ENCODE results near the gene CALHM4.

The CALHM4 gene, protein sequence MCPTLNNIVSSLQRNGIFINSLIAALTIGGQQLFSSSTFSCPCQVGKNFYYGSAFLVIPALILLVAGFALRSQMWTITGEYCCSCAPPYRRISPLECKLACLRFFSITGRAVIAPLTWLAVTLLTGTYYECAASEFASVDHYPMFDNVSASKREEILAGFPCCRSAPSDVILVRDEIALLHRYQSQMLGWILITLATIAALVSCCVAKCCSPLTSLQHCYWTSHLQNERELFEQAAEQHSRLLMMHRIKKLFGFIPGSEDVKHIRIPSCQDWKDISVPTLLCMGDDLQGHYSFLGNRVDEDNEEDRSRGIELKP

DNA sequence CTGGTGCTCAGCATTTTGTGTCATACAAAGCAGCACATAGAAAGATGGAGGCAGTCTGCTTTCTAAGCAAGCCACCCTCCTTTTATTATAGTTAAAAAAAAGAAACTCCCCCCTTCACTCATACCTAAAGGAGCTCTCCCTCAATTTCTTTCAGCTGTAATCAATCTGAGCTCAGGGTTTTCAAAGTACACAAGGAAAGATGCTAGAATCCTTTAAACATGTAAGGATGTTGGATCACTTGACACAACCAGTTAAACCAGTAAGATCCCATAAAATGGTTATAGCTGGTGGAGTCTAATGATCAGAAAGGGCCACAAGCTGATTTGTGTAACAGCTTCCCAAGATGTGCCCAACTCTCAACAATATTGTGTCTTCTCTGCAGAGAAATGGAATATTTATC, at the start of gene CALHM4:
Gene CALHM4 (plus strand): TSS at position 301 of the 400 bp plus-strand sequence. CDS start 43 bp downstream, at position 344.
- no peak for FAIRE-seq
- DNase-seq (ENCODE audit: low spot score) = no peak

DNA sequence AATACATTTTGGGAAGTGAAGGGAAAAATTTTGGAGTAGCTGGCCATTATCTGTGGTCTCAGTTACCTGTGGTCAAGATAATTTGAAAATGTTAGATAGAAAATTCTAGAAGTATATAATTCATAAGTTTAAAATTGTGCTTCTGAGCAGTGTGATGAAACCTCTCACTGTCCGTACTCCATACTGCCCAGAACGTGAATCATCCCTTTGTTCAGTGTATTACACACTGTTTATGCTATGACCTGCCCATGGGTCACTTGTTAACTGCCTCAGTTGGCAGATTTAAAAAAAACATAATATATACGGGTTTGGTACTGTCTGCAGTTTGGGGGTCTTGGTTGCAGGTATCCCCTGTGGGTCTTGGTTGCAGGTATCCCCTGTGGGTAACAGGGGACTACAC, 46.2 kb upstream of the CALHM4 start:
- DNase-seq (ENCODE audit: low spot score) (no peak), FAIRE-seq (no peak)

DNA sequence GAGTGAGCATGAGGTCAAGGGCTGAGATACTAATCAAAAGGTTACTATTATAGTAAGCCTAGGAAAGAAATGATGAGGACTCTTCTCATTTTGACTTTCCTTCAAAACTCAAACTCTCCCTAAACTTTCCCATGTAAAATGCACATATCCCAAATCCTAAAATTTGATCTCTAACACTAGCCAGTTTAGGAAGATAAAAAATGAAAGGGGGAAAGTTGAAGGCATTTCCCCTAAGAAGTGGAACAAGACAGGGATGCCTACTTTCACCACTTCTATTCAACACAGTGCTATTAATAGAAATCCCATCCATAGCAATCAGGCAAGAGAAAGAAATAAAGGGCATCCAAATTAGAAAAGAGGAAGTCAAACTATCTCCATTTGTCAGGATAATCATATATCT, 45.0 kb upstream of the CALHM4 start:
- DNase-seq (ENCODE audit: low spot score) = no peak
- no peak for FAIRE-seq

DNA sequence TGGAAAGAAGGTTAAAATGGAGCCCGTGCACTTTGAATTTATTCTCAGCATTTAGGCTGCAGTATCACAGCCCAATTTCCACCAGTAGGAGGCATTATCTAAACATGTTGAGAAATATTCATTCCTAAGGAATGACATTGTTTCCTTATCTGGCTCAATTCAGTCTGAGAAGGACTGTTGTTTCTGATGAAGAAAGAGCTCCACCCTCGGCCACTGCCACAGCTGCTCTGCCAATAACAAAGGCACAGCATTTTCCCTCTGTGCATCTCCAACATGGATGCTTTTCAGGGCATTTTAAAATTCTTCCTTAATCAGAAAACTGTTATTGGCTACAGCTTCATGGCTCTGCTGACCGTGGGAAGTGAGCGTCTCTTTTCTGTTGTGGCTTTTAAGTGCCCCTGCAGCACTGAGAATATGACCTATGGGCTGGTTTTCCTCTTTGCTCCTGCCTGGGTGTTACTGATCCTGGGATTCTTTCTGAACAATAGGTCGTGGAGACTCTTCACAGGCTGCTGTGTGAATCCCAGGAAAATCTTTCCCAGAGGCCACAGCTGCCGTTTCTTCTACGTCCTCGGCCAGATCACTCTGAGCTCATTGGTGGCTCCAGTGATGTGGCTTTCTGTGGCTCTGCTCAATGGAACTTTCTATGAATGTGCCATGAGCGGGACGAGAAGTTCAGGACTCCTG, 42.0 kb upstream of the CALHM4 start, which contains the start of gene CALHM5:
Gene CALHM5 (plus strand): TSS at position 216 of the 687 bp plus-strand sequence. CDS start 58 bp downstream, at position 274.
- no peak for FAIRE-seq
- peak; percentile 56 for DNase-seq (ENCODE audit: low spot score)

DNA sequence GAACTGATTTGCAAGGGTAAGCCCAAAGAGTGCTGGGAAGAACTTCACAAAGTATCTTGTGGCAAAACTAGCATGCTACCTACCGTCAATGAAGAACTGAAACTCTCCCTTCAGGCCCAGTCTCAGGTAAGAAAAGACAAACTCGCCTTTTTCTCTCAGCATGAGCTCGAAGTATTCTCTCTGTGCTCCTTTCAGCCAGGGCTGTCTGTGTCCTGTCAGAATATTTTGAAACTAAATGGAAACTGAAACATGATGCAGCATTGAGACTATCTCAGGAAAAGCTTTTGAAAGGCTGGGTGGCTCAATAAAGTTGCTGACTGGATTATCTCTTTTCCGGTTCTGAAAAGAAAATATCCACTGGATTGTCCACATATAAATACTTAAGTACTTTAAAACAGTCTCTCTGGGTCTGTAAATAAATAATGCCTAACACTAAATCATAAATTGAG, 41.4 kb upstream of the CALHM4 start:
- FAIRE-seq (no peak), DNase-seq (ENCODE audit: low spot score) (no peak)

DNA sequence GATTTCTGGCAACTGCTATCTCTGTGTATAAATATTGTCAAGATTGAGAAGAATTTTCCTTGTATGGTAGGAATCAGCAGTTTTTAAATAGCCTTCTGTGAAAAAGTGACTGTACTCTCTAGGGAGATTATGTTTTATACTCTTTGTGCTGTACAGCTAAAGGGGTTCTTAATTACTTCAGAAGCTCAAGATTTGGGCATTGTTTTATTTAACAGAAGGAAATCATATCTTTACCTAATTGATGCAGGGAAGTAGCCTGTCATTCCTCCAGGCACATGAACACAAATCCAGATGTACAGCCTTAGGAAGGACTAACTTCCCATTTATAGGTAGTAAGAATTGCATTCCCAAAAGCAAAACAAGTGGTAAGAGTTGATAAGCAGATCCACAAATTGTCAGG, 40.8 kb upstream of the CALHM4 start:
- no peak for FAIRE-seq
- DNase-seq (ENCODE audit: low spot score) = no peak

DNA sequence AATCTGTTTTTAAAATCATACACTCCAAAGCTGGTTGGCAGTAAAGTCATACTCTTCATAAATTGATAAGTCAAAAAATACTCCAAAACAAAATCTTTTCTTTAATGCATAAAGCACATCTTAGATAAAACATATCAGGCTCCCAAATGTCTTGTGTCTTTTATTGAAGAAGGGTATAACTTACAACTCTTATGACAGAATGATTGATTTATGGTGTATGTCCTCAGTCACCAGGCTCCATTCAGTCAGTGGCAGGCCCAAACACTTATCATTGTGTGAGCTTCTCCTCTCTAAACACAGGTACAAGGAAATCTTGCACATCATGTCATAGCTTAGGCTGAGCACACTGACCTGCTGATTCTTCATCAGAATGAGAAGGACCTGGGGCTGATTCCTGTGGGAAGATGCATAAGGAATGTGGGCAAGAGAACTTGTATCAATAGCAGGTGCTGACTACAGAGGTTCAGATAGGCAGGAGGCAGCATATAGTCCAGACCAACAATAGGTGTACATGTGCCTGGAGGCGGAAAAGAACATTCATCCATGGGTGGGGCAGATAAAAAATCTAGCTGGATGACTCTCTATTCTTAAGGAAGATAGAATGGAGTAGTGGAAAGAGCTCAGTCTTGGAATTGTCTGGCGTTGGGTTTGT, 40.2 kb upstream of the CALHM4 start:
- no peak for DNase-seq (ENCODE audit: low spot score)
- FAIRE-seq = no peak

DNA sequence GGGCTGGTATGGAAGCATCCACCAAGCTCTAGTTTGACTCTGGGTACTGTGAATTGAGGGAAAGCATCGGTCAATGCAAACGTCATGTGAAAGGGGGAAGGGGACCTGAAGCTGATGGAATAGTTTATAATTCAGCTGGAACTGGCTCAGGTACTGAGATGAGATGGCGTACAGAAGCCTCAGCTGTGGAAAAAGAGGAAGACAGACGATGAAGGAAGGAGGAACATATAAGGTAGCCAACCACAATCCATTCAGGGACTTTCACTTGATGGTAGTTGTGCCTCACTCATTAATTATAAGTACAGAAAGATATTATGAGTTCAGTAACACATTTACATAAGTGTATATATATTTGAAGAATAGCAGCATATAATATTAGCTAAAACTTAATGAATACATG, 39.4 kb upstream of the CALHM4 start:
- no peak for FAIRE-seq
- DNase-seq (ENCODE audit: low spot score) = no peak

DNA sequence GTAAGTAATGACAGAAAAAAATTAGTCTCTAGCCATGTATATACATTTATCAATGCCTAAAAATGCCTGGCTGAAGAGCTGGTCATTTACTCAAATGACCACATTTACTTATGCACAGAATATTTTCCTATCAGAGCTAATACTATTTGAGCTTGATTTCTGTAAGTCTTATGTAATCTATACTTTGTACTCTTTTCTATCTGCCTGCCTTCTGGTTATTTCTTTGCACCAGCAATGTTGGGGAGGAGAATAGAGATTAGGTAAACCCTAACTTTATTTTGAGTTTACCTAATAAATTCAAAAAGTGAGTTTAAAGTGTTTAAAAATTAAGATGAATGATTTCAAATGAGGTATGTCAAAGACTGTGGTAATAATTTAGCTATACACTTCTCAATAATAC, 38.4 kb upstream of the CALHM4 start:
- DNase-seq (ENCODE audit: low spot score) = no peak
- no peak for FAIRE-seq

DNA sequence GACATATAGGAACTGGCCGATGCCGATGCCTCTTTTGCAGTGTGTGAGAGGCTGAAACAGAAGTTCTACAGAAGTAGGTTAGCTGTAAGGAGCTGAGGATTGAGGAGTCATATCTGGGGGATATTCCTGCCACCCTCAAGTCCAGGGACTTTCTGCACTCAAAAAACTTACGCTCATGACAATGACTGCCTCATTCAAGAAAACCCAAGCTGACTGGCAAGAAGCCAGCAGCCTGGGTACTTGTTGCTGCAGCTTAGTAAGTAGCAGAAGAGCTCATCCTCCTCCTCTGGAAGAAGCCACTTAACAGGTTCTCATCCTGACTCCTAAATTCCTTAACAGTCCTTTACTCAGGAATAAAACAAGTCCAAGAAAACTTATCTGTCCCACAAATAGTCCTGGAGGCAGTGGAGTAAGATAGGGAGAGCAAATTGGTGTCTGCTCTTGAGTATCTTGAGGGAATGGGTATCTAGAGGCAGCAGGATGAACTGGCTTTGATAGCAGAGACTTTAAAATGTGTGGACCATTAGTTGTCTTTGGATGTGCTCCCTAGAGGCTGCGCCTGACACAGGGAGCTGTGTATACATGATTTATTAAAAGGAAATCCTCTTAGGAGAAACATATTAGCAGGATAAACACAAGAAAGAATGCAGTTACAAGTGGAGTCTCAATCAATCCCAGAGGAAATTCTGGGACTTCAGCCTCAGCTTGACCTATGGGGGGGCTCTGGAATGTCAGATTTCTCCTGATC, 34.8 kb upstream of the CALHM4 start:
- no peak for FAIRE-seq
- no peak for DNase-seq (ENCODE audit: low spot score)

DNA sequence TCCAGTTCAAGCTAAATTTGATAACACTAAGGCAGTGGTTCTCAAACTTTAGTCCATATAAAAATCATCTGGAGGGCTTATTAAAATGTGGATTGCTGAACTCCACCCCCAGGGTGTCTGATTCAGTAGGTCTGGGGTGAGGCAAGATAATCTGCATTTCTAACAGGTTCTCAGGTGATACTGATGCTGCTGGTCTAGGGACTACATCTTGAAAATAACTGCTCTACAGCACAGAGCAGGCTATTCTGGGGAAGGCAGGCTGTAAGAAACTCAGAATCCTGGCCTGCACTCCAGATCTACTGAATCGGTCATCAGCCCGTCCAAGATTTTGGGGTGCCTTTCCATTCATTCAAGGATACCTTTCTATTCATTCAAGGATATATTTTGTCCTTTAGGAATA, 30.7 kb upstream of the CALHM4 start:
- FAIRE-seq (no peak), DNase-seq (ENCODE audit: low spot score) (no peak)

DNA sequence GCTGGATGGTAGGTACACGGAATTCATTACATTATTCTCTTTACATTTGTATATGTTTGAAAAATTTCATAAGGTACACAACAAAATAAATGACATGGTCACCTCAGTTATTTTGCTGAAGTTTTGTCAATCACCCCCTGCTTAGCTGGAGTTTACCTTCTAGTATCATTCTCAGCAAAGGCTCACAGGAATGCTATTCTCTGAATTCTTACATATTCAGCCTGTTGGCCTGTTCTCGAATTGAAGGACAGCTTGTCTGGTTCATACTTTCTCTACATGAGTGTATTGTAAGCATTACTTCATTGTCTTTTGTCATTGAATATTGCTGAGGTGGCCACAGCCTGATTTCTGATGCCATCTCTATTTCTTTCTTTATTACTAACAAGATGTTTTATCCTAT, 29.3 kb upstream of the CALHM4 start:
- FAIRE-seq (no peak), DNase-seq (ENCODE audit: low spot score) (no peak)

DNA sequence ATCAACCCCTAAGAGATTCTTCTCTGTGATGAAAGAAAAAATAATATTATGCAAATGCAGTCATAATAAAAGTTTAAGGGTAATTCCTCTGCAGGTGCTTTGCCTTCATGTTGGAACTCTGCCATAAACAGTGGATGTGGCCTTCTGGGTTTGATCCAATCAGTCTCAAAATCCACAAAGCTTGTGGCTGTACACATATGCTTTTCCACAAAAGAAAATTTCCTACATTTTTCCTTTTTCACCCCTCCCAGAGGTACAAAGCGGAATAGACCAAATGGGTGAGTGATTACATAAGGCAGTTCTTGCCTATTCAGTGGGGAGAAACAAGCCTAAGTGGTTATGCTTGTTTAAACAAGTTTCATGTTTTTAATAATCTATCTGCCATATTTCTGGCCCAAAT, 25.4 kb upstream of the CALHM4 start:
- FAIRE-seq = no peak

DNA sequence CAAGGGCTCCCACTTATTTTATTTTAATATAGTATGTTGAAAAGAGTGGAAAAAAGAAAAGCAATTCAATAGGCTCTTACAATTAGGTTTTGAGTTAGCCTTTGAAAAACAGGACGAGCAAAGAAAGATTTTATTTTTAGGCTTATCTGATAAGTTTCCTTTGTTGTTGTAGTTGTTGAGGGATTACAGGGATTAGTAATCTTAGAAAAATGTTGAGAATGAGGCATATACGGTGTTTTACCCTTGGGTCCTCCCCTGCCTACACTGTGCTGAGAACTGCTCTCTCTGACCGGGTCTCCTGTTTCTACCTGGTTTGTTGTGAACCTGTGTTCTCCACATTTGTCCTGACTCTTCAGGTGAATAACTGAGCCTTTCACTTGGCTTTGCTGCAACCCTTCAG, 24.8 kb upstream of the CALHM4 start:
- no peak for FAIRE-seq
- DNase-seq (ENCODE audit: low spot score) = no peak

More for the DNA sequence above, 25.4 kb upstream of the CALHM4 start:
- DNase-seq (ENCODE audit: low spot score) = no peak

DNA sequence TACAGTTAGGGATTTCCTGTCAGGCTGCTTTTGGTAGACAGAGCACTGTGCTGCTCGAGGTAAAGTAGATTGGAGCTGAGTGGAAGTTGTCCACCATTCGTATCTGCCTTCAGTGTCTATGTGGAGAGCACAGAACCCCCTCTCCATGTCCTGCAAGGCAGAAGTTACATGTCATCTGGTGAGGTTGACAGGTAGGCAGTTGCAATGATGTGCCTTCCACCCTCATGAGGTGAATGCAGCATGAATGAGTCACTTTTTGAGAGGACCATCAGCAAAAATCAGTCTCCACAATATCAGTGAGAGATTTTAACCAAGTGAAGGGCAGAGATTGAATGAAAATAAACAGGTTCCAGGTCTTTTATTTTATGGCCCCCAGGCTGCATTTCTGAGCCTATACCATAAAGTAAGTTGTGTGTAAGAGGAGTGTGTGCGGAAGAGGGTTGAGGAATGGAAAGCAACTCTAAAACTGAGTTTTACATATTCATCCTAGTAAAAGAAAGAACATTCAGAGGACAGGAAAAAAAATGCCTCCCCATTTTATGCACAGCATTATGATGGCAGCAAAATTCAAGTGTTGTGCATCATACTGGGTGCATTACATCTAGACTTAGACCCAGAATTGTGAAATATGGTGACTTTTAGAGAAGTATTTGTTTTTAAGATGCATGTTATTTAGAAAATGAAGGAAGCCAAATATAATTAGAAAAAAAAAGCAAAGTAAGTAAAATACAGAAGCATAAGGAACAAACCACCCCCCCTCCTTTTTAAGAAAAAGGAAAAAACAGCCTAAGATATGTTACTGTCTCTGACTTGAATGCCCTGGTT, 23.9 kb upstream of the CALHM4 start:
- FAIRE-seq (no peak), DNase-seq (ENCODE audit: low spot score) (no peak)

DNA sequence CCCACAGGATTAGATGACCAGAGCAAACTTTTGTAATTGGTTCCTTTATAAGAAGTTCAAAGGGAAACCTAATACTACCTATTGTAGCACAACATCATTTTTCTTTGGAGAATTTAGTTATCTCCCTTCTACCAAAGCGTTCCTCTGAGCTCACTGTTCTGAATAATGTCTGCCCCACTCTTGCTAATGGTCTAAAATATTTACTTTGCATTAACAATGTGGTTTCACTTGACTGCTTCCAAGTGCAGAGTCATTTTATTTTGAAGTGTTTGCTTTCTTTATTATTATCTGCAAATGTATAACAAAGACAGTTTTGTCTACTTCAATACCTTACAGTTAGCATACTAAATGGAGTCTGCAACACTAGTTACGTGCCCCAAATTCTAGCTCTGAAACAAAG, 23.1 kb upstream of the CALHM4 start:
- FAIRE-seq = no peak

DNA sequence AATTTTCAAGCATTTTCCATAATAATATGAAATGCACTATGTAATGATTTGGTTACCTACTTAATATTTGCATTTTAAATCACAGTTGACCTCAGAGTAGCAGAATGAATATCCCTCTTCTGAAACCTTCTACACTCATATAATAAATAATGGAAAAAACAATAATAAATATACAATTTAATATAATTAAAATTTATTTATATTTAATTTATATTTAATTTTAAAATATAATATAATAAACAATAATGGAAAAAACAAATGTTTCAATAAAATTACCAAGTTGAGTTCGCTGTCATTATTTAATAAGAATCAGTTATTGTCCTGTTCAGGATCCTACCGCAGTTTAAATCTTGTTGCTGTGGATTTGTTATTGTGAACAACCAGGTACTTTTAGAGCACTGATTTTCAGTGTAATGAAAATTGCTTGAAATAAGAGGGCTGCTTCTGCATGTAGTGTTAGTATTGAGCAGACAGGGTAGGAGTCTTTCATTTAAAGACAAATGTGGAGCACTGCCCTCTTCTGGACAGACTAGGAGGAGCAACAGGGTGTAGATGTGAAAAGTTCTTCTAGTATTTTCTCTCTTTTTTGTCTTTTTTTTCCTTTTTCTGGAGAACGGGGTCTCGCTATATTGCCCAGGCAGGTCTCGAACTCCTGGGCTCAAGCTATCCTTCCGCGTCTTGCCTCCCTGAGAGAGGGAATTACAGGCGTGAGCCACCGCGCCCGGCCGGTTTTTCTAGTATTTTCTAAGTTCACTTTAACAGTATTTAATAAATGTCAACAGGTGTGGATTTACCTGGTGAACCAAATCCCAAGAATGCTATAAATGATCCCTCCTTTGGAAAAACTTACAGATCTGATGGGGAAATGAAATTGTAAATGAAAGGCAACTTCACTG, 21.6 kb upstream of the CALHM4 start:
- DNase-seq (ENCODE audit: low spot score) = peak; percentile 27
- no peak for FAIRE-seq

More for the DNA sequence above, 23.1 kb upstream of the CALHM4 start:
- DNase-seq (ENCODE audit: low spot score) = no peak

DNA sequence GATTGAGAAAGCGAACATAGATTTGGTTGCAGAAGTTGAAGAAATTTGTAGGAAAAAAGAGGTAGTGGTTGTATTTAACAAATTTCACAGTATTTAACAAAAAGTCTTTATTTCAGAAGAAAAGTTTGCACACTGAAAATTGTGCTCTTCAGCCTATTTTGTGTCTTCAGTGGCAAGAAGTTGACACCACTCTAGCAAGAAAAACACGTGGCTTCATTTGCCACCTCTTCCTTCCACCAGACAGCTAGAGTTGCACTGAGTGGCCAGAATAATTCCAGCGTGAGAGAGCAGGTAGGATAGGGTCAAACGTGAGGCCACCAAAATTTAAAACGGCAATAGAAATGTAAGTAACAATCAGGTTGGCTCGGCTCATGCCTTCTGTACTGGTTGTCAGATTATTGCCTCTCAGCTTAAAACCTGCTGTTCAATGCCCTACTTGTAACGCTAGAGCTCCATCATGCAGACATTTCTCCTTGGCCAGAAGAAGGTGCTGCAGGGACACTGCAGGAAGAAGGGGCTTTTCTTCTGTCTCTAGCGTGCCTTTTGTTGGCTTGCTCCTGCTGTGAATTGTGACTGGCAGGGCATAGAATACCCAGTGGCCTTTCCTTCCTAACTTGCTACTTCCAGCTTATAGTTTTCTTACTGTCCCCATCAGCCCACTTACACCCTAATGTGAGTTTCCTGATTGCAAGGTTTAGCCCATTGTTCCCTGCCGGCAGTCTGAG, 20.2 kb upstream of the CALHM4 start:
- no peak for FAIRE-seq
- no peak for DNase-seq (ENCODE audit: low spot score)

DNA sequence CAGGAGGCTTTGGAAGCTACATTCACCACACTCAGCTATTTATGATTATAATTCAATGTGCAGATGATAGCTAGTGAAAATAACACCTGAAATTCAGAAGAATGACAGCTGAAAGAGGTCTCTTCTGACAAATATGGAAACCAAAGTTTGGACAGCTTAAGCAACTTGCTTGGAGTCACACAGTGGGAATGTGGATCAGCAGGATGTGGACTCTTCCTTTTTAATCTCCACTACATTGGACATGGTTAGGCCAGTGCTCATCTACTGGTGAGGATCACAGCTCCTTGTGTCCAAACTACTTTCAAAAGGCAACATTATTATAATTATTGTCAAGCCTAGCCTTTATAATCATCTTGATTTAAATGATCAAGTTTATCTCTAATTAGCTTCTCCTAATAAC, 18.4 kb upstream of the CALHM4 start:
- no peak for FAIRE-seq
- DNase-seq (ENCODE audit: low spot score) = no peak
